ENCODE results near the gene COX6A1.

Gene COX6A1

DNA sequence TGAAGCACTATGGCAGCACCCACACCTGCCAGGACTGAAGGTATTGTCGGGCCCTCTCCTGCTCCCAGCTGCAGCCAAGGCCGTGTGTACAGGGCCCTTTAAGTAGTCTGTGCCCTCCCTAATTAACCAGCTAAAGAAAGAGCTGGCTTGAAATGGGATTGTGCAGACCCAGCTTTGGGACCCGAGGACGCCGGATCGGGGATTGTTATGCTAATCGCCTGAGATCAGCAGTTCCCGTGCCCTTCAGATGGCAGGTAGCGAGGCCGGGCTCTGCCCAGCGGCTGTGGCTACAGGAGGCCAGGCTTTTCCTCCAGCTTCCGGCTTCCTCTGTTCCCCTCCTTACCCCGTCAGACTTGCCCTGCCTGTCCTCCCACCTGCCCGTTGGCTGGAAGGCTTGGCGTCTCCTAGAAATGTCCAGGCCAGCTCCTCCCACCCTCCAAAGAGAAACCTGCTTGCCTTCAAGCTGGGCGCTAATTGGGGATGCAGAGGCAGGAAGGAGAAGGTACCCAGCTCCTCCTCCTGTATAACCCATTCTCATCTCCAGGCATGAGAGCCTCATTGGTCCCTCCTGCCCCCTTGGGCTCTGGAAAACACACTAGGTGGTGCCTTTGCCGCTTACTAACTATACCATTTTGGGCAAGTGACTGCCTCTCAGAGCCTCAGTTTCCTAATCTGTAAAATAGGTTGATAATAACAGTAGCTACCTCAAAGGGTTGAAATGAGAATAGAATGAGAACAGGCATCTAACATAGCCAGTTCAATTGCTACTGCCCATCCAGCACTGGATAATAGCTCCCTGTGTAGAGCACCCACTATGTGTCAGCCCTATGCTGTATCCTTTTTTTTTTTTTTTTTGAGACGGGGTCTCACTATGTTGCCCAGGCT lies 43.2 kb upstream of the COX6A1 start:
- Histone ChIP-seq H3F3A (ENCODE audit: insufficient read depth) (no peaks in the 10 kb centered on the region), H3K4me2 (ENCODE audit: low read depth, low read length, poor library complexity, severe bottlenecking) (no peak overlapping the region), H3K9ac (ENCODE audit: low read length) (no peak overlapping the region), H4K20me1 (ENCODE audit: low read depth, low read length) (no peaks in the 10 kb centered on the region), H3K4me3 (ENCODE audit: insufficient read depth, low read length, poor library complexity, severe bottlenecking) (no peak overlapping the region), H3K27me3 (ENCODE audit: low read length) (no peaks in the 10 kb centered on the region), H3K9me2 (replicated peaks; ENCODE audit: insufficient read depth, low read length) (no peaks in the 10 kb centered on the region), H3K9me3 (ENCODE audit: insufficient read depth, low read length) (no peaks in the 10 kb centered on the region), H2AFZ (ENCODE audit: low read depth, low read length, severe bottlenecking) (no peak overlapping the region), H3K79me2 (ENCODE audit: insufficient read depth, low read length) (no peaks in the 10 kb centered on the region), H3K27ac (ENCODE audit: low read depth, low read length) (no peak overlapping the region), H3K36me3 (ENCODE audit: low read length) (no peaks in the 10 kb centered on the region)
- TF ChIP-seq, protein P1, sequence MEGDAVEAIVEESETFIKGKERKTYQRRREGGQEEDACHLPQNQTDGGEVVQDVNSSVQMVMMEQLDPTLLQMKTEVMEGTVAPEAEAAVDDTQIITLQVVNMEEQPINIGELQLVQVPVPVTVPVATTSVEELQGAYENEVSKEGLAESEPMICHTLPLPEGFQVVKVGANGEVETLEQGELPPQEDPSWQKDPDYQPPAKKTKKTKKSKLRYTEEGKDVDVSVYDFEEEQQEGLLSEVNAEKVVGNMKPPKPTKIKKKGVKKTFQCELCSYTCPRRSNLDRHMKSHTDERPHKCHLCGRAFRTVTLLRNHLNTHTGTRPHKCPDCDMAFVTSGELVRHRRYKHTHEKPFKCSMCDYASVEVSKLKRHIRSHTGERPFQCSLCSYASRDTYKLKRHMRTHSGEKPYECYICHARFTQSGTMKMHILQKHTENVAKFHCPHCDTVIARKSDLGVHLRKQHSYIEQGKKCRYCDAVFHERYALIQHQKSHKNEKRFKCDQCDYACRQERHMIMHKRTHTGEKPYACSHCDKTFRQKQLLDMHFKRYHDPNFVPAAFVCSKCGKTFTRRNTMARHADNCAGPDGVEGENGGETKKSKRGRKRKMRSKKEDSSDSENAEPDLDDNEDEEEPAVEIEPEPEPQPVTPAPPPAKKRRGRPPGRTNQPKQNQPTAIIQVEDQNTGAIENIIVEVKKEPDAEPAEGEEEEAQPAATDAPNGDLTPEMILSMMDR (IDR thresholded peaks at IDR 0.05; ENCODE audit: insufficient read depth, low read length, poor library complexity, severe bottlenecking), result no peak
- no peak for TF ChIP-seq EZH2phosphoT487 (conservative IDR thresholded peaks at IDR 0.05; ENCODE audit: low read length)

DNA sequence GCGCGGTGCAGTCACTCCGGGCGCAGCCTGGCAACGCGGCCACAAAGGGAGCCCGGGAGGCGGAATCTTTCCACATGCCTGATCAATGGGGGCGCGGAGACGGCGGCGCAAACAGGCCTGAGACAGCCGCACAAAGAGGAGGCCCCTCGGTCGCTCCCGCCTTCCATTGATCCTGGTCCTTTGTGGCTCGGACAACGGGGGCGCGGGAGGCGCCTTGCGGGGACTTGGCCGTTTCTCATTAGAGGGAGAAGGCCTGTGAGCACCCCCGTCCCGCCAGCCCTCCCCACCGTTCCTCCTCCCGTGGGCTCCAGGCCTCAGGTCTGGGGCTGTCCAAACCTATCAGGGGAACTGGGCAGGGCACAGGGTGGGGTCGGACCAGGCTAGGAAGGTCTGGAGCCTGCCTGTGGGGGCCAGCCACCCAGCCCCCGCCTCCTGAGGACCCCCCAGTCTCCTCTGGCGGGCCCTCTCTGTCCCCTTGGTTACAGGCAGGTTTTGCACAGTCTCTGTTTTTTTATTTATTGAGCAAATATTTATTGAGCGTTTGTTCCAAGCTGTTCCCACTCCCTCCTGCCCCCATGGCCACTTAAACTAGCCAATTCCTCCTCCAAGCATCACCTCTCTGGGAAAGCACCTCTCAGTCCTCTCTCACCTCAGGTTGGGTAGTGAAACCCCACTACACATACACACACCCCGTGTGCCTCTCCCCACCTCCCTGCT lies 39.9 kb upstream of the COX6A1 start:
- Histone ChIP-seq H3K27me3 (ENCODE audit: low read length) (no peaks in the 10 kb centered on the region), H2AFZ (ENCODE audit: low read depth, low read length, severe bottlenecking) (no peak overlapping the region), H3K4me2 (ENCODE audit: low read depth, low read length, poor library complexity, severe bottlenecking) (no peak overlapping the region)

DNA sequence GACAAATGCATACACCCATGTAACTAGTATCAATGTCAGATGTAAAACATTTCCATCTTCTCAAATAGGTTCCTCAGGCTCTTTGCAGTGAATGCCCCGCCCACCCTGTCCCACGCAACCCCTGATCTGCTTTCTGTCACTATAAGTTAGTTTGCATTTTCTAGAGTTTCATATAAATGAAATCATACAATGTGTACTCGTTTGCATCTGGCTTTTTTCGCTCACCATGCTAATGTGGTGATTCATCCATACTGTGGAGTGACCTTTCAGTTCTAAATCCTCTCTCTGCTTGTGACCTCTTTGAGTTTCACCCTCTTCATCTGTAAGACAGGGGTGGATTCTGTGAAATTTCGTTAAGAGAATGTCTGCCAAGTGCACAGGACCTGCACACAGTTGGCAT lies 38.4 kb upstream of the COX6A1 start:
- H3K27me3 ChIP-seq (ENCODE audit: low read length), result no peaks in the 10 kb centered on the region
- no peaks in the 10 kb centered on the region for H3K36me3 ChIP-seq (ENCODE audit: low read length)
- H3K79me2 ChIP-seq (ENCODE audit: insufficient read depth, low read length), result no peaks in the 10 kb centered on the region
- H3K4me3 ChIP-seq (ENCODE audit: insufficient read depth, low read length, poor library complexity, severe bottlenecking), result no peak overlapping the region
- H2AFZ ChIP-seq (ENCODE audit: low read depth, low read length, severe bottlenecking), result no peak overlapping the region
- H3K4me2 ChIP-seq (ENCODE audit: low read depth, low read length, poor library complexity, severe bottlenecking), result no peak overlapping the region
- no peak overlapping the region for H3K27ac ChIP-seq (ENCODE audit: low read depth, low read length)
- no peaks in the 10 kb centered on the region for H3K9me3 ChIP-seq (ENCODE audit: insufficient read depth, low read length)
- H3K9me2 ChIP-seq (replicated peaks; ENCODE audit: insufficient read depth, low read length), result no peaks in the 10 kb centered on the region
- TF ChIP-seq EZH2phosphoT487 (conservative IDR thresholded peaks at IDR 0.05; ENCODE audit: low read length), result no peak
- TF ChIP-seq, protein P1 (IDR thresholded peaks at IDR 0.05; ENCODE audit: insufficient read depth, low read length, poor library complexity, severe bottlenecking), result no peak
- no peaks in the 10 kb centered on the region for H4K20me1 ChIP-seq (ENCODE audit: low read depth, low read length)
- H3F3A ChIP-seq (ENCODE audit: insufficient read depth), result no peaks in the 10 kb centered on the region
- H3K9ac ChIP-seq (ENCODE audit: low read length), result no peak overlapping the region

More for the DNA sequence above, 39.9 kb upstream of the COX6A1 start:
- Histone ChIP-seq H3F3A (ENCODE audit: insufficient read depth) (no peaks in the 10 kb centered on the region), H3K79me2 (ENCODE audit: insufficient read depth, low read length) (no peaks in the 10 kb centered on the region), H3K4me3 (ENCODE audit: insufficient read depth, low read length, poor library complexity, severe bottlenecking) (no peak overlapping the region), H3K9me3 (ENCODE audit: insufficient read depth, low read length) (no peaks in the 10 kb centered on the region), H3K36me3 (ENCODE audit: low read length) (no peaks in the 10 kb centered on the region), H3K9ac (ENCODE audit: low read length) (no peak overlapping the region), H3K9me2 (replicated peaks; ENCODE audit: insufficient read depth, low read length) (no peaks in the 10 kb centered on the region), H4K20me1 (ENCODE audit: low read depth, low read length) (no peaks in the 10 kb centered on the region), H3K27ac (ENCODE audit: low read depth, low read length) (no peak overlapping the region)
- TF ChIP-seq EZH2phosphoT487 (conservative IDR thresholded peaks at IDR 0.05; ENCODE audit: low read length), result no peak
- TF ChIP-seq, protein P1 (IDR thresholded peaks at IDR 0.05; ENCODE audit: insufficient read depth, low read length, poor library complexity, severe bottlenecking), result no peak

Measured in SU-DHL-6 (cell line).